Ureter (tissue), 1 donor: ENCODE measurements around the gene HINT1. TPM values are rescaled to one million over a fixed set of nuclear protein-coding genes. Genes with fewer than 3 reads are reported as not detected.
"Not testable (repeated sequence)": the region's sequence is repeated elsewhere in the genome, so short reads cannot be mapped to it uniquely, and the experiment has no call there.

Experiments
- DNase-seq: peaks from one replicate; pipeline ENCODE4 v3.0.0-alpha.2; 2020; ENCODE audit warnings: low spot score
- total RNA-seq: library from RNA; stranded (reverse); gene quantifications from one replicate; pipeline ENCODE4 v1.2.4, GENCODE V29; 2023
- donor health status: DM: yes; HTN: yes; CAD: no.

HINT1 gene
- total RNA-seq, 1 donor from 2014 or later, result 128 TPM

GRCh38 chr5:131170540-131171275 is 5.7 kb upstream of the HINT1 start, which contains the start of gene LYRM7:
TSS of gene LYRM7 (plus strand) at chr5:131170944. CDS start at chr5:131171021, 77 bp downstream.
- peak; percentile 97 for DNase-seq

GRCh38 chr5:131169810-131170539 is 4.9 kb upstream of the HINT1 start:
- no peak for DNase-seq

- no peak for DNase-seq
Measured at GRCh38 chr5:131167615-131168014, 2.6 kb upstream of the HINT1 start.

- peak; percentile 73 for DNase-seq
Measured at GRCh38 chr5:131164191-131165118, 601 bp downstream of the HINT1 start.

- DNase-seq, result no peak
Measured at GRCh38 chr5:131163276-131164119, 1.6 kb downstream of the HINT1 start.

GRCh38 chr5:131160134-131160533 is 4.9 kb downstream of the HINT1 start:
- DNase-seq, result no peak

GRCh38 chr5:131156957-131157356 is 8.1 kb downstream of the HINT1 start:
- no peak for DNase-seq

- DNase-seq, result no peak
Measured at GRCh38 chr5:131156385-131156784, 8.7 kb downstream of the HINT1 start.

- DNase-seq, result no peak
Measured at GRCh38 chr5:131151216-131151615, 13.8 kb downstream of the HINT1 start.

- no peak for DNase-seq
Measured at GRCh38 chr5:131150408-131150807, 14.6 kb downstream of the HINT1 start.

- DNase-seq, result no peak
Measured at GRCh38 chr5:131148835-131149234, 16.2 kb downstream of the HINT1 start.

- DNase-seq, result no peak
Measured at GRCh38 chr5:131147258-131147657, 17.8 kb downstream of the HINT1 start.

- no peak for DNase-seq
Measured at GRCh38 chr5:131142970-131143617, 22.0 kb downstream of the HINT1 start.

- DNase-seq, result no peak
Measured at GRCh38 chr5:131139321-131139720, 25.7 kb downstream of the HINT1 start.

GRCh38 chr5:131138406-131138805 is 26.6 kb downstream of the HINT1 start:
- not testable (repeated sequence) for DNase-seq

GRCh38 chr5:131133091-131133490 is 32.0 kb downstream of the HINT1 start:
- DNase-seq, result not testable (repeated sequence)

- no peak for DNase-seq
Measured at GRCh38 chr5:131129306-131129705, 35.8 kb downstream of the HINT1 start.

- not testable (repeated sequence) for DNase-seq
Measured at GRCh38 chr5:131127244-131127643, 37.8 kb downstream of the HINT1 start.

GRCh38 chr5:131114754-131115153 is 50.3 kb downstream of the HINT1 start:
- DNase-seq, result no peak

GRCh38 chr5:131112424-131112823 is 52.6 kb downstream of the HINT1 start:
- DNase-seq, result no peak

- DNase-seq, result no peak
Measured at GRCh38 chr5:131110256-131110594, 54.8 kb downstream of the HINT1 start.
